CD4-positive, CD25-positive, alpha-beta regulatory T cell (primary cell): ENCODE measurements around the gene MAEL. TPM values are rescaled to one million over a fixed set of nuclear protein-coding genes. Genes with fewer than 3 reads are reported as not detected.

ENCODE experiments used
- ATAC-seq, 2 donors: fragments of 150-1000 bp; cut with Tn5 transposase; one replicate each; pipeline ENCODE4 v1.10.0; 2021; ENCODE audit warnings: low read depth in 2 of 2, moderate number of reproducible peaks in 2 of 2, moderate library complexity in 1 of 2
- DNase-seq, 3 donors: peaks; one replicate each; pipeline versions ENCODE4 v3.0.0 to v3.0.0-alpha.2; 2012 to 2022; ENCODE audit warnings: mixed read lengths in 1 of 3
- H3K27ac ChIP-seq: one replicate; pipeline ENCODE4 v1.7.0; 2013; ENCODE audit warnings: mild to moderate bottlenecking, low read length; ENCODE audit not compliant: insufficient read depth, poor library complexity, severe bottlenecking
- H3K27me3 ChIP-seq: one replicate; pipeline ENCODE4 v1.7.0; 2013; ENCODE audit warnings: low read length; ENCODE audit not compliant: control insufficient read depth, insufficient read depth
- H3K36me3 ChIP-seq: one replicate; pipeline ENCODE4 v1.7.0; 2013; ENCODE audit warnings: mild to moderate bottlenecking, low read length, moderate library complexity; ENCODE audit not compliant: control insufficient read depth, insufficient read depth
- H3K4me1 ChIP-seq: 2 replicates; pipeline ENCODE4 v1.7.0; 2013; ENCODE audit warnings: mild to moderate bottlenecking, low read length; ENCODE audit not compliant: insufficient read depth, control insufficient read depth, poor library complexity, severe bottlenecking
- H3K4me3 ChIP-seq: one replicate; pipeline ENCODE4 v1.7.0; 2013; ENCODE audit warnings: low read depth, mild to moderate bottlenecking, low read length, moderate library complexity
- H3K9me3 ChIP-seq, 2 experiments: 1 replicate in 1 of 2; 2 replicates in 1 of 2; pipeline ENCODE4 v1.7.0; 2013; ENCODE audit warnings: low read length in 2 of 2, mild to moderate bottlenecking in 1 of 2, moderate library complexity in 1 of 2; ENCODE audit not compliant: control insufficient read depth in 2 of 2
- H3K27ac Mint-ChIP-seq, 3 donors: one replicate each; pipeline ENCODE4 v1.8.0; 2020 to 2022; ENCODE audit warnings: mild to moderate bottlenecking in 3 of 3, mixed read lengths in 3 of 3, moderate library complexity in 2 of 3
- H3K27me3 Mint-ChIP-seq: one replicate; pipeline ENCODE4 v1.8.0; 2022; ENCODE audit warnings: mild to moderate bottlenecking, mixed read lengths
- H3K36me3 Mint-ChIP-seq: one replicate; pipeline ENCODE4 v1.8.0; 2020; ENCODE audit warnings: mixed read lengths
- H3K4me1 Mint-ChIP-seq, 4 donors: one replicate each; pipeline ENCODE4 v1.8.0; 2020 to 2022; ENCODE audit warnings: mixed read lengths in 4 of 4, mild to moderate bottlenecking in 1 of 4
- H3K4me3 Mint-ChIP-seq, 4 donors: one replicate each; pipeline ENCODE4 v1.8.0; 2020 to 2022; ENCODE audit warnings: mild to moderate bottlenecking in 4 of 4, mixed read lengths in 4 of 4, moderate library complexity in 3 of 4
- H3K9me3 Mint-ChIP-seq, 7 donors: one replicate each; pipeline ENCODE4 v1.8.0; 2020 to 2022; ENCODE audit warnings: mixed read lengths in 7 of 7, mild to moderate bottlenecking in 3 of 7, moderate library complexity in 2 of 7
- polyA plus RNA-seq, 4 donors: library from polyadenylated mRNA; unstranded; fragments of 300-500 nt; fragmentation: Illumina TruSeq; gene quantifications; one replicate each; pipeline ENCODE4 v1.2.3, GENCODE V29; 2021
- total RNA-seq: library from RNA; stranded (reverse); gene quantifications from one replicate; pipeline ENCODE4 v1.2.3, GENCODE V29; 2022

MAEL gene
- total and polyA plus RNA-seq, 5 donors from 2014 or later = 0.25 TPM; not detected in 4

DNA sequence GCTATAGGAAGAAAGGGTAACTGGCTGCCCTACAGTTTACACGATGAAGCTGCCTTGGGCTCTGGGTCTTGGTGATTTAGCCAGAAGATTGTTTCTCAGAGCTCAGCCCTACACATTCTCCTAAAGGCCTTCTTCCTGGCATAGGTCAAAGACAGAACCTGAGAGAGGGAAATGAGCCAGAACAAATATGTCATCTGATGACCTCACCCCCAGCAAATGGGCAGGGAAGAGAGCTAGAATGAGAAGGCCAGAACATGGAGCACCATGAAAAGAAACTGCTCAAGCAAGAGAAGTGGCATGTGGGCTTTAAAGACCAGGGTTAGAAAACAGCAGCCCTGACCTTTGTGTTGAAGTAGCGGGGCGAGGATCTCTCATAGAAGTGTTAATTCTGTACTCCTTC lies 8.3 kb upstream of the MAEL start:
- peaks cover 25% of the 10 kb centered on the region for H3K27me3 ChIP-seq
- Mint-ChIP-seq H3K4me1 (peaks cover 0 to 2% (median 0%) of the 10 kb centered on the region in 4 donors), H3K9me3 (no peaks in the 10 kb centered on the region), H3K27me3 (peaks cover 41% of the 10 kb centered on the region), H3K36me3 (no peaks in the 10 kb centered on the region), H3K27ac (no peak overlapping the region), H3K4me3 (no peak overlapping the region)
- no peaks in the 10 kb centered on the region for H3K36me3 ChIP-seq
- no peak overlapping the region for H3K27ac ChIP-seq
- peaks cover 3% of the 10 kb centered on the region for H3K4me1 ChIP-seq
- no peak for DNase-seq
- H3K9me3 ChIP-seq = no peaks in the 10 kb centered on the region
- no peak overlapping the region for H3K4me3 ChIP-seq
- ATAC-seq = no peak

DNA sequence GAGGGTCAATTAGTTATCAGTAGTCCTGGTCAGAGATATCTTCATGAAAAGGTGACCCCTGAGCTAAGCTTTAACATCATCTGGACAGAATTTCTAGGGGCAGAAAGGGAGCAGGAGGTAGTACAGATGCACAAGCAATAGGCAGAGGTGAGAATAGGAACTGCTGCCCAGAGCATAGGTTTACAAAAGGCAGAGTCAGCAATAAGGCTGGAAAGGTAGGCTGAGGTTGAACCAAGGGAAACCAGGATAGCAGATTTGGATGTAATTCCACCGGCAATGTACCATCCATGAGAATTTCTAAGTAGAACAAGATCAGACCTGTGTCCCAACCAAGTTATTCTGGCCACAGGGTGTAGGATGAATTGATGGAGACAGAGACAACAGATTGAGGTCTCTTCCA lies 7.5 kb upstream of the MAEL start:
- H3K4me1 ChIP-seq = no peaks in the 10 kb centered on the region
- Mint-ChIP-seq H3K4me3 (no peak overlapping the region), H3K9me3 (no peaks in the 10 kb centered on the region), H3K27me3 (peaks cover 36% of the 10 kb centered on the region), H3K36me3 (no peaks in the 10 kb centered on the region), H3K27ac (no peak overlapping the region), H3K4me1 (no peaks in the 10 kb centered on the region)
- H3K4me3 ChIP-seq = no peak overlapping the region
- no peak overlapping the region for H3K27ac ChIP-seq
- no peaks in the 10 kb centered on the region for H3K9me3 ChIP-seq
- H3K36me3 ChIP-seq = no peaks in the 10 kb centered on the region
- no peak for DNase-seq
- H3K27me3 ChIP-seq = peaks cover 28% of the 10 kb centered on the region
- no peak for ATAC-seq

- Mint-ChIP-seq H3K9me3 (peaks cover 0 to 16% (median 4%) of the 10 kb centered on the region in 7 donors), H3K4me3 (no peak overlapping the region), H3K36me3 (no peaks in the 10 kb centered on the region), H3K27ac (no peak overlapping the region), H3K27me3 (peaks cover 44% of the 10 kb centered on the region), H3K4me1 (no peaks in the 10 kb centered on the region)
- no peak overlapping the region for H3K4me3 ChIP-seq
- H3K9me3 ChIP-seq = no peaks in the 10 kb centered on the region
- DNase-seq (no peak), ATAC-seq (no peak)
- no peaks in the 10 kb centered on the region for H3K36me3 ChIP-seq
- peaks cover 8% of the 10 kb centered on the region for H3K27me3 ChIP-seq
- H3K27ac ChIP-seq = no peak overlapping the region
- H3K4me1 ChIP-seq = no peaks in the 10 kb centered on the region
Measured at GRCh38 chr1:166999075-166999474, 10.0 kb downstream of the MAEL start.

GRCh38 chr1:166999500-167000055 lies 10.5 kb downstream of the MAEL start:
- no peak overlapping the region for H3K4me3 ChIP-seq
- peaks cover 9% of the 10 kb centered on the region for H3K27me3 ChIP-seq
- H3K27ac ChIP-seq = no peak overlapping the region
- ATAC-seq (no peak), DNase-seq (peak in 1 of 3 donors; percentile 43)
- H3K4me3 Mint-ChIP-seq = no peak overlapping the region
- H3K27ac Mint-ChIP-seq = no peak overlapping the region
- H3K4me1 Mint-ChIP-seq = no peaks in the 10 kb centered on the region
- peaks cover 0 to 16% (median 4%) of the 10 kb centered on the region in 7 donors for H3K9me3 Mint-ChIP-seq
- H3K9me3 ChIP-seq = no peaks in the 10 kb centered on the region
- no peaks in the 10 kb centered on the region for H3K4me1 ChIP-seq
- H3K36me3 ChIP-seq = no peaks in the 10 kb centered on the region
- no peaks in the 10 kb centered on the region for H3K36me3 Mint-ChIP-seq
- peaks cover 43% of the 10 kb centered on the region for H3K27me3 Mint-ChIP-seq

DNA sequence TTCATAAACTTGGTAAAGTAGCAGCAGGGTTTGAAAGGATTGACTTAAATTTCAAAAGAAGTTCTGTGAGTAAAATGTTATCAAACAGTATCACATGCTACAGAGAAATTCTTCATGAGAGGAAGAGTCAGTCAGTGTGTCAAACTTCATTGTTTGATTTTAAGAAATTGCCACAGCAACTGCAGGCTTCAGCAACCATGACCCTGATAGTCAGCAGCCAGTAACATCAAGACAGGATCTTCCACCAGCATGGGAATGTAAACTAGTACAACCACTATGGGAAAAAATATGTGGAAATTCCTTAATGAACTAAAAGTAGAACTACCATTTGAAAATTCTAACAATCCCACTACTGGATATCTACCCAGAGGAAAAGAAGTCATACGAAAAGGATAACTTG lies 11.5 kb downstream of the MAEL start:
- Mint-ChIP-seq H3K36me3 (no peaks in the 10 kb centered on the region), H3K27me3 (peaks cover 34% of the 10 kb centered on the region), H3K27ac (no peak overlapping the region), H3K4me1 (no peaks in the 10 kb centered on the region), H3K4me3 (no peak overlapping the region), H3K9me3 (peaks cover 0 to 16% (median 4%) of the 10 kb centered on the region in 7 donors)
- DNase-seq (no peak), ATAC-seq (no peak)
- Histone ChIP-seq H3K4me1 (no peaks in the 10 kb centered on the region), H3K27ac (no peak overlapping the region), H3K36me3 (no peaks in the 10 kb centered on the region), H3K27me3 (peaks cover 9% of the 10 kb centered on the region), H3K4me3 (no peak overlapping the region), H3K9me3 (no peaks in the 10 kb centered on the region)

- no peaks in the 10 kb centered on the region for H3K4me1 ChIP-seq
- H3K36me3 ChIP-seq = no peaks in the 10 kb centered on the region
- H3K27me3 ChIP-seq = peaks cover 10% of the 10 kb centered on the region
- H3K27ac ChIP-seq = no peak overlapping the region
- Mint-ChIP-seq H3K4me3 (no peak overlapping the region), H3K27ac (no peak overlapping the region), H3K9me3 (peaks cover 0 to 16% (median 4%) of the 10 kb centered on the region in 7 donors), H3K27me3 (peaks cover 31% of the 10 kb centered on the region), H3K4me1 (no peaks in the 10 kb centered on the region), H3K36me3 (no peaks in the 10 kb centered on the region)
- ATAC-seq = no peak
- H3K9me3 ChIP-seq = no peaks in the 10 kb centered on the region
- DNase-seq = no peak
- H3K4me3 ChIP-seq = no peak overlapping the region
Measured at GRCh38 chr1:167002354-167002753, 13.3 kb downstream of the MAEL start.

DNA sequence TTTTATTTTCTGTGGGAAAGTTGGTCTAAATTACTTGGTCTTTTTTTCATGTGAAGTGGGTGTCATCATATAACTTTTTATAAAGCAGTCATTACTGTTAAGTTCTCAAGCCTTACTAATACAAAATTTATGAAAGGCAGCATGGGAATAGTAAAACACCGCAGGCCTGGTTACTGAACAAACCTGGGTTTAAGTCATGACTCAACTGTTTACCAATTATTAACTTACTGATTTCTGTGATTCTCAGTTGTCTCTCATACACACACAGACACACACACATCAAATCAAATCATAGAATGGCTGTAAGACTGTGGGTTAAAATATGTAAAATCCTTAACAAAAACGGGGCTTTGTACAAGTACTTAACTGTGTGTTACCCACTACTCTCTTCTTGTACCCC lies 14.6 kb downstream of the MAEL start:
- peaks cover 28% of the 10 kb centered on the region for H3K27me3 Mint-ChIP-seq
- no peak for ATAC-seq
- no peak overlapping the region for H3K27ac Mint-ChIP-seq
- H3K27me3 ChIP-seq = peaks cover 14% of the 10 kb centered on the region
- no peaks in the 10 kb centered on the region for H3K36me3 ChIP-seq
- H3K9me3 Mint-ChIP-seq = peaks cover 0 to 16% (median 4%) of the 10 kb centered on the region in 7 donors
- no peak overlapping the region for H3K4me3 Mint-ChIP-seq
- H3K4me3 ChIP-seq = no peak overlapping the region
- no peaks in the 10 kb centered on the region for H3K9me3 ChIP-seq
- no peaks in the 10 kb centered on the region for H3K36me3 Mint-ChIP-seq
- no peaks in the 10 kb centered on the region for H3K4me1 Mint-ChIP-seq
- no peak overlapping the region for H3K27ac ChIP-seq
- no peak for DNase-seq
- H3K4me1 ChIP-seq = no peaks in the 10 kb centered on the region

DNA sequence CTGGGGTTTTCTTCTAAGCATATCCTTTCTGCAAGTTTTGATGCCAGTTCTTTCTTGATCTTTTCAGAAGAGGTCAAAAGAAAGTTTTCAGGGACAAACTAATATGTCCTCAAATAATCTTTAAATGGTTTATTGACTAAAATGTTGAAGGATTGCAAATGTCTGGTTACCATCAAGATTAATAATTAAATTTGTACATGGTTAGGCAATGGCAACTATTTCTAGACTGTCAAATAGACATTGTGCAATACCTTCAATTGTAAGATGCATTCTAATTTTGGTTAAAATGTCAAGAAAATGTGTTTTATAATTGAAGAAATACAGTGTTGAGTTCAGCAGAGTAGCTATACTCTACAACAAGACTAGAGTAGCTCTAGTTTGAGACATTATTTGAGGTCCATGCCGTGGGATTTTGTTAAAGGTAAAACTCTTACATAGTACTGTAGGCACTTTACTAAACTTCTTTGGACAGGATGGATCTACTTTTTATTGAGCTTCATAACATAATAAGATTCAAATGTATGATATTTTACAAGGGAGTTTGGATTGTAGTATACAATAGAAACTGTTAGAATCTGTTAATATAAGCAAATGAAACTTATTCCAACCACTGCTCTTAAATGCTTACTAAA lies 22.6 kb downstream of the MAEL start:
- Mint-ChIP-seq H3K4me3 (no peak overlapping the region), H3K27ac (no peak overlapping the region), H3K9me3 (peaks cover 0 to 2% (median 0%) of the 10 kb centered on the region in 7 donors), H3K27me3 (peaks cover 71% of the 10 kb centered on the region), H3K4me1 (peaks cover 0 to 7% (median 1%) of the 10 kb centered on the region in 4 donors), H3K36me3 (no peaks in the 10 kb centered on the region)
- no peaks in the 10 kb centered on the region for H3K9me3 ChIP-seq
- no peak overlapping the region for H3K27ac ChIP-seq
- ATAC-seq (no peak), DNase-seq (no peak)
- H3K36me3 ChIP-seq = no peaks in the 10 kb centered on the region
- no peak overlapping the region for H3K4me3 ChIP-seq
- H3K27me3 ChIP-seq = peaks cover 21% of the 10 kb centered on the region
- no peaks in the 10 kb centered on the region for H3K4me1 ChIP-seq
